NCI-H128 (cell line): ENCODE data around the gene NKAIN2.

Source experiments
- DNase-seq: peaks from one replicate; lab custom pipeline; 2025; ENCODE audit not compliant: unreplicated experiment; lab: John Stamatoyannopoulos, UW

NKAIN2 gene

DNA sequence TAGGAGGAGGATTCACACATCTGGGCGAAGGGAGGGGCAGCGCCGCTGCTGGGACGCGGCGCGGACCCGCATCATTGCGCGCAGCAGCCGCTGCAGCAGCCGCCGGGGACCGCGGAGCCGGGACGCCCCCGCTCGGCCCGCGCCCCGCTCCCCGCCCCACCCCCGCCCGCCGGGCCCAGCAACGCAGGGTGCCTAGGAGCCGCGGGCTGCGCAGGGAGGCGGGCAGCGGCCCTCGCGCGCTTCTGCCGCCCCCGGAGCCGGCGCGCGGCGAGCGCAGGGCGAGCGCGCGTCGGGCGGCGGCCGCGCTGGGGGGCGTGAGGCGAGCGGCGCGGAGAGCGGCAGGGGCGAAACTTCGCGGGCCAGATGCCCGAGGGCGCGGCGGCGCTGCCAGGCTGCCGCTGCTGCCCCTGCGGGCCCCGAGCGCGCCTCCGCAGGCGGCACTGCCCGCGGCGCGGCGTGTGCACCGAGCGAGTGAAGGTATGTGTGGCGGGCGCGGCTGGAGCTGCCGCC, at the start of gene NKAIN2:
NKAIN2 (plus strand) TSS at position 362 of the 510 bp plus-strand sequence.
- DNase-seq: no peak

DNA sequence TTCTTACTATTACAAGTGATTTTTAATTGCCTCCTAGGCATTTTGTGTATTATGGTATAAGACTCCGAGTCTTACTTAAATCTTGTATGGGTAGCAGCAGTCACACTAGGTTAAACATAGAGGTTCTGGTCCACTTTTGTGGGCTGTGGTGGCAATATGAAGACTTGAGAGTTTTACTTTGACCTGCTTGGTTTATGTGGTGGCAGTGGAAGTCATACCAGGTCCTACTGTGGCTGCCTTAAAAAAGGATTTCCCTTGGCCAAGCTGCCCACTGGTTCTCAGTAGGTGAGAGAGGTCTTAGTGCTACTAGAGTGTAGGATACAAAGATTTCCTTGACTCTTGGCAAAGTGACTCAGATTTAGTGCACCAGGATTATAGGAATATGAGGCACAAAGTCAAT, 44.2 kb upstream of the NKAIN2 start:
- no peak for DNase-seq

DNA sequence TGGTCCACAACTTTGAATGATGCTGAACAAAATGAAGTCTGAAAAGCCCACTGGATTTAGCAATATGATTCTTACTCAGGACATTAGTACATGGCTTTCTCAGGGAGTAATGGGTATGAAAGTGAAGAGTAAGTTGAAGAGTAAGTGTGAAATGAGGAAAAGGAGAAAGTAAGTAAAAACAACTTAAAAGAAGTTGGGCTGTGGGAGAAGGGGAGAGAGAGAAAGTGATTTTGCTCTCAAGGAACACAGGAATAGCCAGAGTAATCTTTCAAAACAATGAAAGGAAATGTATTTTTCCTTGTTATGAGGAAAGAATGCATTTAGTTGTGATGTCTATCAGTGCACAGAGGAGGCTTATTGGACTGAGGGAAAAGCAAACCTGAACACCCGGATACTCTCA, 39.8 kb upstream of the NKAIN2 start:
- DNase-seq: no peak

DNA sequence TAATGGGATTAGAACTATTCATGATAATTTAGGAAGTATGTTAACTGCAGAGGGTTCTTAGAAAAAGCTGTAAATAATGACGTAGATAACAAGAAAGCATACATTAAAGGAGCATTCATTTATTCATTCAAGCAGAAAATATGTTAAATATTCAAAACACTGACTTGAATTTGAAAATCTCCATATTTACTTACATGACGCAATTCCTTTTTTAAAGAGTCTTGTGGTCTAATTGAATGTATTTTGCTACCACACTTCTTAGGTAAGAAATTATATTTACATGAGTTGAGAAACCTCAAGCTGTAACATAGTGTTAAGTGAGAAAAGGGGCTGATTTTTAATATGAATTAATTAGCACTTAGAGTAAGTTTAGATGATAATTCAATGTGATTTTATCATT, 38.9 kb upstream of the NKAIN2 start:
- no peak for DNase-seq

DNA sequence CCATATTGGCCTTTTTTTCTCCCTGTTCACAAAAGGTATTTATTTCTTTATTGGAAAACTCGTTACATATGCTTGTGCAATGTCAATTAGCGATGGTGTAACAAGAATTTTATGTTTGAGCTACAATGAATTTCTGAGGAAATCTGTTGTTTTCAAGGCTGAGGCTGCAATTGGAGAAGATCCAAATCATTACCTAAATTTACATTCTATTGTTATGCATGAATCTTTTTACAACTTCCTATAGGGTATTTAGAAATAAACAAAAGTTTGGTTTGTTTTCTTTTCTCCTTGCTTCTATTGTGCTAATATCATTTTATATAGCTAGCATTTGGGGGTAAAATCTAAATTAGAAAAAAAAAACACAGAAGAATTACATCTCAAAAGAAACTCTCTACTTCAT, 34.7 kb upstream of the NKAIN2 start:
- no peak for DNase-seq

DNA sequence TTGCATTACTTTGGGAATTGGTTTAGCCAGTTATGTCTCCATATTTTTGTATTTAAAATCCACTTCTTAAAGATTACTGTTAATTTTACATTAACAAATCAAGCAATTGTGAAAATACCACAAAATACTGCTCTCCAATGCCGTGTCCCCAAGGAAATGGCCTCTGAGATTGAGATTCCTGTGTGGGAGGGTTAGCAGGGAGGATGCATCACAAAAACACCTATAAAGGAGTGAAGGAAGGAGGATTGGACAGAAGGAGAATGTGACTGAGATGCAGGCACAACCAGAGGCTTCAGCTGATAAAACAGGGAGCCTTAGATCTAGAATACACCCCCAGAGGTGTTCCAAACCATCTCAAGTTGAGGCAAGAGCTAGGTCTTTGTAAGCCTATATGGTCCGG, 34.2 kb upstream of the NKAIN2 start:
- DNase-seq: no peak

GRCh38 chr6:123770247-123770949, 33.3 kb upstream of the NKAIN2 start:
- no peak for DNase-seq

GRCh38 chr6:123771126-123771525, 32.5 kb upstream of the NKAIN2 start:
- no peak for DNase-seq

GRCh38 chr6:123777563-123777962, 26.1 kb upstream of the NKAIN2 start:
- no peak for DNase-seq

GRCh38 chr6:123780021-123780420, 23.6 kb upstream of the NKAIN2 start:
- no peak for DNase-seq

DNA sequence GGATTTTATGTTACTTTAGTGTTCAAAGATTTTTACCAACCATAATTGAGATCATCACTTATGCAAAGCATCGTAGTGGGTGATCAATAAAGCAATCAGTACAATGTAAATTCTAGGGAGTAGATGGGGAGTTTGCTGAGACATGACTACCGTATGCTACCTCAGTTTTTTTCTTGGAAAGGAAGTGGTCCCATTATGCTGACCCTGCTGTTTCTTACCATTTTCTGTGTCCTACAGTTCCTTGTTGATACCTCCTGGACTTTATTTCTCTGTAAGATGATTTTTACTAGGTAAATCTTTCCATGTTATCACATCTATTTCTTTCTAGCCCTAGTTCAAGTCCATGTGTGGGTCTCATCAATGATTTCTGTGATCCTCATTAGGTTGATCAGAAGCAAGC, 19.3 kb upstream of the NKAIN2 start:
- DNase-seq: no peak

DNA sequence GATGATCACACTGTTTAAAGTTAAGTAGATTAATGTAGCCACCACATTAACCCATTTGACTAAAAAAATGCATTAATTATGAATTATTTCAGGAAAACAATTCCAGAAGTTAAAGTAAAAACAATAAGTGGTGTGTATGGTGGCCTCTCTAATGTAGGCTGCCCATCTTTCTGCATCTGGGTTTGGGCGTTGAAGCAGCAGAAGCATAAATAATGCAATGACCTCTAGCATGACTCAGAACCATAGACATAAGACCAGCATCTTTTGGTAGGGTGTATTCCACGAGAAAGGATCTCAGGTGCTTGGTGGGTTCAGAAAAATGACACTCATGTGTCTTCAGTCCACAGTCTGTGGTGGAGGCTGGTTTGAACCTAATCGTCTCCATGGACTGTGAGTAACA, 18.6 kb upstream of the NKAIN2 start:
- no peak for DNase-seq

DNA sequence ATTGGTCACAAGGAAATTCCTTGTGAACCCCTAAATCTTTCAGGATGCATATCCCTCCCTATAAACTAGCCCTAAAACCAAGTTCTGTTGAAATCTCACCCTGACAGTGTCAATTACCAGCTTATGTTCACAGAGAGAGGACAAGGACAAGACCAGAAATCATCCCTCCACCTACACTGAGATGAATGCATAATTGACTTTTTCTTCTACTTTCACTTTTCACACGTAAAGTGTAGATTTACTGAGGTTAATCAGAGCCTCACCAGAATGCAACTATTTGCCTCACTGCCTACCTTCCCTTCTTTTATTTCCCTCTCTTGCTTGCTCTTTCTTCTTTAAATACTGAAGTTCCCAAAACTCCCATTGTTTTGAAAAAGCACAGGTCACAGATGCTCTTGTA, 15.3 kb upstream of the NKAIN2 start:
- no peak for DNase-seq

- DNase-seq: no peak
These were observed 9.5 kb upstream of the NKAIN2 start for GRCh38 chr6:123794190-123794589.

DNA sequence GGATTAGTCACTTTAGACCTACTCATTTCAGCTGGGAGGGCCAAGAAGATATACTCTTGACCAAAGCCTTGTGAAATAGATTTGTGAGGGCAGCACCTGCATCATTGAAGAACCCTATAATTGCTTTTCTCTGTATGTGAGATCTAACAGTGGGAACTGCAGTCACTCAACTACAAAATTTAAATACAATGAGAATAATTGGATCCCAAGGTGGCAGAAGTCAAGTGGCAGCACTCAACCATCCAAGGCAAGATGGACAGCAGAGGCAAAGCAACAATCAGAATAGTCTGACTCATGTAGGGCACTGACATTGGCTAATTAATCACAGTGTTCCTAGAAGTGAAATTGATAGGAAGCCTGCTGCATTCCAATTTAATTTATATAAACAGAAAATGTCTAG, 8.9 kb upstream of the NKAIN2 start:
- DNase-seq: no peak

DNA sequence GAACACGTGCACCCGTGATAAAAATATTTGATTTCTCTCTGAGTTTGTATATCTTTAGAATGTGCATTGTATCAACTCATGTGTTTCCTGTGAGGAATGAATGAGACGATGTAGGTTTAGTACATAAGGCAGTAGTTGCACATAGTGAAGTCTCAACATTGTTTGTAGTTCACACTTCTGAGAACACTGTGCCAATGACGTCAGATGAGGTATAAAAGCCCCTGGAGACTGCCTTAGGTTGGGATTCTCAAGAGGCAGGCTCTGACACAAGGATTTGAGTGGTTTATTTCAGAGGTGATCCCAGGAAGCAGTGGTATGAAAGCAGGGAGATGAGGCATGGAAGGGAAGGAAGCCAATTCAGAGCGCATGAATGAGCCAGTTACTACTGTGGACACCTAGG, 2.6 kb upstream of the NKAIN2 start:
- DNase-seq: no peak

DNA sequence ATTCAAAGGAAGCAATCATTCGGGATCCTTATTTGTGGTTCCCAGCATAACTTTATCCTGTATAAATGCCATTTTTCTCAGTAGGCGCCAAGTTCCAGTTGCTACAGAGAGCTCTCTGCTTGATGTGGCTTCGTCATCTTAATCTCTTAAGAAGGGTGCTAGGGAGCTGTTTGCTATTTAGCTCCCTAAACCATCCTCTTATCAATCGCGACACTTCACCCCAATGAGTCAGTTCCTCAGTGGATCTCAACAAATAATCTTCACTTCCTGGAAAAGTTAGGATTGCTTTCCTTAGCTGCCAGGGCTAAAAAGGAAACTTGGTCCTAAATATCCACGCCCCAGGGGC, 1.3 kb upstream of the NKAIN2 start:
- no peak for DNase-seq

DNA sequence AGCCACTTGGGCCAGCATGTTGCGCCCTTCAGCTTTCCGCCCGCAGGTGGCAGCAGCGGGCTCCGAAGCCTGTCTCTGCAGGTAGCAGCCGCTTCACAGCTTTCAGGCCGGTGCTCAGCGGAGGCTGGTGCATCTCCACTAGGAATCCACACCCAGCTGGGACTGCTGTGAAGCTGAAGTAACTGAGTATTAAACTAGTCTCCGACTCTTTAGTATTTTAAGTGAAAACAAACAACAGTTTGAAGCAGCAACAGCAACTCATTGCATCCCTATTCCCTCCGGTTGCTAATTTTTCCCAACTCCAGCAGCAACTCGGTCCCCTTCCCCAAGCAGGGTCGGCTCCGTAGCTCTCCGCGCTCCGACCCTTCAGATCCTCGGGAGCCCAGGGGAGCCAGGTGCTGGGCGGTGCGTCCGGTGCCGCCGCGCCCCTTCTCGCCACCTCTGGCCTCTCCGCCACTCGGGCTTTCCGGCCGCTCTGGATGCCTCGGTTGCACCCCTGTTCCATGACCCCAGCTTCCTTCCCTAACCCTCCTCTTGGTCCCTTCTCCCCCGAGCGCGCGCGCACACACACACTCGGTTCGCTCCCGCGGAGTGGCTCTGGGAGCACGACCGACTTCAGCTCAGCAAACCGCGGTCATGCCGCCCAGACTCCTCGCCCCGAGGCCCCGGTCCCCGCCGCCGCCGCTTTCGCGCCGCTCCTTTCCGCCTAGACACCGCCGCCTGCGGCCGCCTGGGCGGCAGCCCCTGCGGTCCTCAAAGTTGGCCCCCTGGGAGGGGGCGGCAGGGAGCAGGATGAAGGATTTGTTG, 765 bp upstream of the NKAIN2 start:
- DNase-seq: peak; percentile 84

GRCh38 chr6:123804014-123804786, 535 bp downstream of the NKAIN2 start:
- DNase-seq: peak; percentile 79

GRCh38 chr6:123804787-123805540, 1.3 kb downstream of the NKAIN2 start:
- no peak for DNase-seq

- no peak for DNase-seq
These were observed 2.3 kb downstream of the NKAIN2 start for GRCh38 chr6:123805921-123806320.
